Effector memory CD4-positive, alpha-beta T cell (primary cell): Measurements from ENCODE around the gene RASA3.
"Not testable (repeated sequence)": the region's sequence is repeated elsewhere in the genome, so short reads cannot be mapped to it uniquely, and the experiment has no call there.

Source experiments
- DNase-seq, 3 donors: peaks; one replicate each; pipeline ENCODE4 v3.0.0-alpha.2; 2020
- H3K27ac ChIP-seq: 2 replicates; pipeline ENCODE4 v1.7.0; 2013; ENCODE audit warnings: mild to moderate bottlenecking, low read length, moderate library complexity; ENCODE audit not compliant: insufficient read depth, poor library complexity, severe bottlenecking
- H3K27me3 ChIP-seq: replicated peaks from 2 replicates; pipeline ENCODE4 v1.7.0; 2013; ENCODE audit warnings: mild to moderate bottlenecking, low read length; ENCODE audit not compliant: insufficient read depth, control insufficient read depth, poor library complexity, severe bottlenecking
- H3K36me3 ChIP-seq: 2 replicates; pipeline ENCODE4 v1.7.0; 2013; ENCODE audit warnings: mild to moderate bottlenecking, low read length, moderate library complexity; ENCODE audit not compliant: control insufficient read depth, insufficient read depth
- H3K4me1 ChIP-seq: 2 replicates; pipeline ENCODE4 v1.7.0; 2013; ENCODE audit warnings: low read length, mild to moderate bottlenecking; ENCODE audit not compliant: control insufficient read depth, insufficient read depth, poor library complexity, severe bottlenecking
- H3K4me3 ChIP-seq: 2 replicates; pipeline ENCODE4 v1.7.0; 2013; ENCODE audit warnings: low read length, low read depth, mild to moderate bottlenecking; ENCODE audit not compliant: insufficient read depth, poor library complexity, severe bottlenecking
- H3K9me3 ChIP-seq: 2 replicates; pipeline ENCODE4 v1.7.0; 2013; ENCODE audit warnings: mild to moderate bottlenecking, low read length, moderate library complexity; ENCODE audit not compliant: control insufficient read depth

RASA3 gene

DNA sequence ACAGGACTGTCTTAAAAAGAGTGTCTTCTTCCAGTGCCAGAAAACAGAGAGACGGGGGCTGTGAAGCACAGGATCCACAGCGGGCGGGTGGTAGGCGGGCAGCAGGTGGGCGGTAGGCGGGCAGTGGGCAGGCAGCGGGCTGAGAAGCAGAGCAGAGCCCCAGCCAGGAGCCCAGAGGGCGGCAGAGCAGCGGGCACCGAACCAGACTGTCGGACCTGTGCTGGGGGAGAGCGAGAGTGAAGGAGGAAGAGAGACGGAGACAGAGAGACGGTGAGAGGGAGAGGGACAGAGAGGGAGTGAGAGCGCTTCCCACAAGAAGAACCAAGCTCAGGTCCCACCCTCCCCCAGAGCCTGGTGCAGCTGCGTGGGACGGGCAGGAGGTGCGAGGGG lies 30.3 kb downstream of the RASA3 start:
- Histone ChIP-seq H3K4me3 (no peak overlapping the region), H3K4me1 (peaks cover 57% of the 10 kb centered on the region), H3K27me3 (no peaks in the 10 kb centered on the region), H3K27ac (peak overlapping the region; percentile 0), H3K9me3 (no peaks in the 10 kb centered on the region), H3K36me3 (peaks cover 55% of the 10 kb centered on the region)
- no peak for DNase-seq

DNA sequence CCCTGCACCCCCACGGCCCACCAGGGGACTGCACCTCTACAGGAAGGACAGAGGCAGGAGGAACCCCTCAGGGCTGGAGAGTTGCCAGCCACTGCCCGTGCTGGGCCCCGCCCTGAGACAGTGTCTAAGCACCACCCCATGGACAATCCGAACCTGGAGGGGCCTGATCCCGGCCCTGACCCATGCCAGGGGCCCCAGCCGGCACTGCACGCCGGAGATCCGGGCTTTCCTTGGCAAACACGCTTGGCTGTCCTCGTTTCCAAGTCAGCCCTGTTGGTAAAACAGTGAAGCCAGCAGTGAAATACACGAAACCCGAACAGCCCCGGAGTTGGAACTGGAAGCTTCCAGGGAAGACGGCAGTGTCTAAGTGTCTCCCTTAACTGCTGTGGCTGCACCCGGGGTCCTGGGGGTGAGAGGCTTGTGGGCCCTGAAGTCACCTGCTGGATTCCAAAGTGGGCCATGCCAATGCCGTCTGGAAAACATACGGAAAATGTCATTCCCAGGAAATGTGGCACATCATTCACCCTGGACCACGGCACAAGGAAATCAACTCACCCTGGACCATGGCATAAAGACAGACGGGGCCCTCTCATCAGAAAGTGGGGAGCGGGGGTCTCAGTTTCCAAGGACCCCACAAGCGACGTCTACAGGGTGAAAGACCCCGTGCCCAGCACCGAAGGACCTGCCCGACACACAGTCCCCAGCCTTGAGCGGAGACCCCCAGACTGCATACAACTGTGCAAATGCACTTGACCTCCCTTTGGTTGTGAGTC lies 30.9 kb downstream of the RASA3 start:
- Histone ChIP-seq H3K27me3 (no peaks in the 10 kb centered on the region), H3K27ac (no peak overlapping the region), H3K36me3 (peaks cover 50% of the 10 kb centered on the region), H3K9me3 (no peaks in the 10 kb centered on the region), H3K4me3 (no peak overlapping the region), H3K4me1 (peaks cover 56% of the 10 kb centered on the region)
- no peak for DNase-seq

DNA sequence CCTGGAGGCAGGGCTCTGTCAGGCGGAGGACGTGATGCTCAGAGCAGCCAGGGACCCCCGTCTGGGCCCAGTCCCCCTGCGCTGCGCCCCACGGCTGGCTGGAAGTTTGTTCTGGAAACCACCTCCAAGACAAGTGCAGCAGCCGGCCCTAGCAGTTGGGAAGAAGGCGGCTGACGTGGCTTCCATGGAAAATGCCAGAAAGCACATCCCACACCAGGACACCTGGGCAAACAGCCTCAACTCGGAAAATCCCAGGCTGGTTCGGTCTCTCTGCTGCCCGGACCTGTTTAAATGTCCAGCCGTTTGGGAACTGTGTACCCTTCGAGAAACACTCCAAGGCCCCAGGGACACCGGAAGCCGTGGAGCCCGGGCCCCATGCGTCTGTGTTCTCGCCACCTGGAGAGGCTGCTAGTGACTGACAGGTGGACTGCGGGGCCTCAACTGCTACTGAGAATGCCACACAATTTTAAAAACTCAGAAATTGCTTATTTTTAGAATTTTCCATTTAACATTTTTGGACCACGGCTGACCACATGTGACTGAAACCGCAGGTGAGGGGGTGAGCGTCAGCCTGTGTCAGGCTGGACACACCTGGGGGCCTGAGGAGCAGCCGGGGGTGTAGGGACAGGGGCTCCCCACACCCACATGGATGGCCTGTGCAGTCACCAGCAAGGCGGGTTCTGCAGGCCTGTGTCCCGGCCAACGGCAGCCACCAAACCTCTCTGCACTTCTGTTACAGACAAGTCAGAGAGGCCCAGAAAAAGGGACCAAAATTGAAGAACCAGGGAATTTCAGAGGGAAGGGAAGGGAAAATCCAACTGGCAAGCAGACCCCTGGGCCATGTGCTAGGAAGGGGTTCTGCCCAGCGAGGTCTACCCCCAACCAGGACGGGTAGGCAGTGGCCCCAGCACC lies 31.7 kb downstream of the RASA3 start:
- Histone ChIP-seq H3K27me3 (no peaks in the 10 kb centered on the region), H3K4me1 (peaks cover 57% of the 10 kb centered on the region), H3K27ac (no peak overlapping the region), H3K9me3 (no peaks in the 10 kb centered on the region), H3K4me3 (no peak overlapping the region), H3K36me3 (peaks cover 53% of the 10 kb centered on the region)
- DNase-seq: no peak

DNA sequence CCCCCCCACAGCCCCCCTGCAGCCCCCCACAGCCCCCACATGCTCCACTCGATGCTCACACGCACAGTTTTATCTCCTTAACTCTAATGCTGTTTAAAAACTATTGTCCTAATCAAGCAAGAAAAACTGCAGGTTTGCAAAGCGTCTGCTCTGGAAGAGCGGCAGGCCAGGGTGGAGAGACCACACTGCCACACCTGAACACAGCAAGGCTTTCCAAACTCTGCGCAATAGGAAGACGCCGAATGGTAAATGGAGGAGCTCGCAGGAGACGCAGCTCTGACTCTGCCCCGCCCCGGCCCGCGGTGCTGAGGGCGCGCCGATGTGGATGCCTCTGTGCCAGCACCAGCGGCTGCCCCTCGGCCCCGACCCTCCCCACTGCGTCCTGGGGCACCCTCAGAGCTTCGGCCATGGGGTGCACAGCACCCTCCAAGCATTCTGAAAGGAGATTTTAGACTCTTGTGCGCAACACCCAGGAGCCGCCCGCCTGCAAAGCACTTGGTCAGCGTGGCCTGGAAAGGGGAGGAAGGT lies 32.4 kb downstream of the RASA3 start:
- peaks cover 50% of the 10 kb centered on the region for H3K4me1 ChIP-seq
- H3K36me3 ChIP-seq: peaks cover 50% of the 10 kb centered on the region
- DNase-seq: peak in 1 of 3 donors; percentile 22
- no peaks in the 10 kb centered on the region for H3K9me3 ChIP-seq
- no peaks in the 10 kb centered on the region for H3K27me3 ChIP-seq
- H3K27ac ChIP-seq: no peak overlapping the region
- H3K4me3 ChIP-seq: no peak overlapping the region

DNA sequence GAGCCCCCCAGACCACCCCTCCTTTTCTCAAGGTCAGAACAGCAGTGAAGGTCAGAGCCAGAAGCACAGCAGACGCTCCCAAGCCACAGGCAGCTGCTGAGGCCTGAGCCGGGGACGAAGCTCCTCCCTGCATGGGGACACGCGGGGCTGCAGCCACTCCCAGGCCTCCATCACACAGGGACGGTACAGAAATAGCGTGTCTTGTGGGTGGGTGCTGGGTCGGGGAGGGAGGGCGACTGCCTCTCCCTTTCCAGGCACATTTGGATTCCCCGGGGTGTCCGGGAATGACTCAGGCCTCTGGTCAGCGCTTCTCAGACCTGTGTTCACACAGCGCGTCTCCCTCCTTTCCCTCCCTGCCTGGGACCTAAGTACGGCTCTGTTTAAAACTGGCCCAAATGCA lies 33.2 kb downstream of the RASA3 start:
- Histone ChIP-seq H3K27me3 (no peaks in the 10 kb centered on the region), H3K4me1 (peaks cover 43% of the 10 kb centered on the region), H3K9me3 (no peaks in the 10 kb centered on the region), H3K27ac (no peak overlapping the region), H3K36me3 (peaks cover 47% of the 10 kb centered on the region), H3K4me3 (no peak overlapping the region)
- no peak for DNase-seq

DNA sequence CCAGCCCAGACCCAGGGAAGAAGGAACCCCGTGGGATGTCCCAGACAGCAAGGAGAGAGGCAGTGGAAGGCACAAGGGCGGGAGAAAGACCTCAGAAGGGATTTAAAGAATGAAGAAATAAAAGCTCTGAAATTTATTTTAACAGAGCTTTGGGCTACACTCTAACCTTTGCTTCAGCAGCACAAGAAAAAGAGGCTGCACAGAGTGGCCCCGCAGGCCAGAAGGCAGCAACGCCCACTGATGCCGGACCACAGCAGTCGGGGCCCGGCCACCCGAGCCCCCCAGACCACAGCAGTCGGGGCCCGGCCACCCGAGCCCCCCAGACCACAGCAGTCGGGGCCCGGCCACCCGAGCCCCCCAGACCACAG lies 33.8 kb downstream of the RASA3 start:
- Histone ChIP-seq H3K4me1 (peaks cover 43% of the 10 kb centered on the region), H3K36me3 (peaks cover 47% of the 10 kb centered on the region)
- not testable (repeated sequence) for H3K9me3 ChIP-seq, H3K27ac ChIP-seq, H3K27me3 ChIP-seq, H3K4me3 ChIP-seq, DNase-seq

DNA sequence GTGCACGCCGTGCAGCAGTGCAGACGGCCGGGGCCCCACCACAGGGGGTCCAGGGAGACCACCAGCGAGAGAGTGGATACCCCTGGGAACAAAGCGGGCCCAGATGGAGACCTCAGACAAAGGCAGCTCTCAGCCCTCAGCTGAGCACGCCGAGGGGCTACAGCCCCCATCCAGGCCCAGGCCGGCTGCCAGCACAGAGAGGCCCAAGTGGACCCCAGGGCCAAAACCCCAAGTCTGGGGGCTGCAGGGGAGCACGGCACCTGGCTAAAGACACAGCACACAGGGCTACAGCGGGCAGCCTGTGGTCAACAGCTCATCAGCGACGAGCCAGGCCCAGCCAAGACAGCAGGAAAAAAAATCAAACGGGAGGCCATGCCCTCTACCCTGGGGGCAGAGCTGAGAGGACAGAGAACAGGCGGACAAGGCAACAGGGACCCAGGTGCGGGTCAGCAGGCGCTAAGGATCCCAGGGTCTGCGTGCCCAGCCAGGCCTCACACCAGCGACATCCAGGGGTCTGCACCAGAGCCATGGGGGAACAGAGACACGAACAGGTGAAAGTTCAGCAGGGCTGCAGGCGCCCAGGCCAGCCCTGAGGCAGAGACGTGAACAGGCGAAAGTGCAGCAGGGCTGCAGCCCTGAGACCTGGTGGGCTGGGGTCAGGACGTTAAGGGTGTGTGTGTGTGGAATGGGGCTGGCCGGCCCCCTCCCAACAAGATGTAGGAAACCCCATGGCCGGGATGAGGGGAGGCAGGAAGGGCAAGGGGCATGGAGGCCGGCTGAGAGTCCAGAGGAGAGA lies 34.3 kb downstream of the RASA3 start:
- H3K27ac ChIP-seq: no peak overlapping the region
- no peaks in the 10 kb centered on the region for H3K27me3 ChIP-seq
- H3K9me3 ChIP-seq: no peaks in the 10 kb centered on the region
- DNase-seq: no peak
- H3K4me1 ChIP-seq: peaks cover 42% of the 10 kb centered on the region
- peaks cover 47% of the 10 kb centered on the region for H3K36me3 ChIP-seq
- H3K4me3 ChIP-seq: no peak overlapping the region

DNA sequence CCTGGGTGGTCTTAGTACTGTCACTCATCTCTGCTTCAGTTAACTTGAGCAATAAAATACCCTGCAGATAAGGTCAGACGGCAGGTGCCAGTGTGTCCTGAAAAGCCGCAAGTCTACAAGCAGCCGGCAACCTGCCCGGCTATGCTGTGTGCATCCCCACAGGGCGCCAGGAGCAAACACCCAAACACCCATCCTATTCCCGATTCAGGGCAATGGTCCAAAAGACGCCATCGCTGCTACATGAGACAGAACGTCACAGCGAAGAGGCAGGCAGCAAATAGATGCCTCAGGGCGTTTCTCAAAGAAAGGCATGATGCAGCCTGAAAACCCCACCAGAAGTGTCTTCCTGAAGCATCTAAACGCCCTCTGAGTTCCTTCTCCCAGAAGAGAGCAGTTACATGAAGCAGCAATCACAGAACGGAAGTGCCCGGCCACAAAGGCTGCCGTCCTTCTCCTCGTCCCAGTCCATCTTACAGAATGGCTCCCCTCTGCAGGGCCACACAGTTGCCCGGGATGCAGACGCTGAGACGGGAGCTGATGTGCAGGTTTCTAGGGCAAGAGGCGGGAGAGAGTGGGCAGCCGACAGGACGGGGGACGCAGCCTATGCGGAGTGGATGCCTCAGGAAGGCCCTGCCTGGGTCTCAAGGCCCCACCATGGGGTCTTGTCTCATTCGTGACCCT lies 35.1 kb downstream of the RASA3 start:
- no peaks in the 10 kb centered on the region for H3K27me3 ChIP-seq
- peaks cover 39% of the 10 kb centered on the region for H3K4me1 ChIP-seq
- no peak overlapping the region for H3K4me3 ChIP-seq
- no peak for DNase-seq
- H3K36me3 ChIP-seq: peaks cover 45% of the 10 kb centered on the region
- no peak overlapping the region for H3K27ac ChIP-seq
- H3K9me3 ChIP-seq: no peaks in the 10 kb centered on the region

DNA sequence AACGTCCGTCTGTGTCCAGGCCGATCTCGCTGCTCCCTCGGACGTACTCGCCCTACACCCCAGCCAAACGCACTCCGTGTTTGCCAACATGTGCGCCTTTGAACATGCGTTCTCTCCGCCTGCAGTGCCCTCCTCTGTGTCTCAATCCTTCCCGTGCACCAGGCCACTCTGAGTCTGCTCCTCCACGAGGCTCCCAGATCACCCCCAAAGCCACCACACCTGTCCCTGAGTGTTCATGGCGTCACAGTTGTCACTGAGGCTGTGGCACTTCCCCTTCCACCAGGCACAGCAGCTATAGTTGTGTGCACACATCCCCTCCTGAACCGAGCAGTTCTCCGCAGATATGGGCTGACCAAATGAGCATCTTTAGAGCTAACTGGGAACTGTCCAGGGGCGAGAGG lies 35.6 kb downstream of the RASA3 start:
- no peak for DNase-seq
- Histone ChIP-seq H3K4me1 (peaks cover 37% of the 10 kb centered on the region), H3K27me3 (no peaks in the 10 kb centered on the region), H3K4me3 (no peak overlapping the region), H3K27ac (no peak overlapping the region), H3K9me3 (no peaks in the 10 kb centered on the region), H3K36me3 (peaks cover 40% of the 10 kb centered on the region)
